IPS DF 4.7 (cell line): Measurements from ENCODE around the gene L3MBTL3.

Source experiments
- DNase-seq: peaks from one replicate; pipeline ENCODE4 v3.0.0-alpha.2; 2013; ENCODE audit warnings: low spot score; ENCODE audit errors: extremely low read depth

The L3MBTL3 gene

GRCh38 chr6:130026859-130027258, 8.5 kb downstream of the L3MBTL3 start:
- no peak for DNase-seq

- no peak for DNase-seq
These were observed 9.6 kb downstream of the L3MBTL3 start for GRCh38 chr6:130027948-130028347.

- no peak for DNase-seq
These were observed 10.8 kb downstream of the L3MBTL3 start for GRCh38 chr6:130029163-130029562.

- DNase-seq, result no peak
These were observed 14.5 kb downstream of the L3MBTL3 start for GRCh38 chr6:130032758-130033340.

GRCh38 chr6:130033949-130034348, 15.6 kb downstream of the L3MBTL3 start:
- DNase-seq, result no peak

- DNase-seq, result no peak
These were observed 16.2 kb downstream of the L3MBTL3 start for GRCh38 chr6:130034378-130035146.

- no peak for DNase-seq
These were observed 16.8 kb downstream of the L3MBTL3 start for GRCh38 chr6:130035211-130035610.

GRCh38 chr6:130037207-130037811, 18.9 kb downstream of the L3MBTL3 start:
- DNase-seq, result no peak

GRCh38 chr6:130041594-130041993, 23.2 kb downstream of the L3MBTL3 start:
- no peak for DNase-seq

- no peak for DNase-seq
These were observed 25.0 kb downstream of the L3MBTL3 start for GRCh38 chr6:130043344-130043743.

- no peak for DNase-seq
These were observed 27.2 kb downstream of the L3MBTL3 start for GRCh38 chr6:130045622-130046021.

- DNase-seq, result no peak
These were observed 28.3 kb downstream of the L3MBTL3 start for GRCh38 chr6:130046671-130047070.

GRCh38 chr6:130047088-130047995, 29.0 kb downstream of the L3MBTL3 start:
- DNase-seq, result no peak

- no peak for DNase-seq
These were observed 31.8 kb downstream of the L3MBTL3 start for GRCh38 chr6:130050230-130050629.

GRCh38 chr6:130054725-130055124, 36.3 kb downstream of the L3MBTL3 start:
- no peak for DNase-seq

- DNase-seq, result no peak
These were observed 36.9 kb downstream of the L3MBTL3 start for GRCh38 chr6:130055271-130055670.

- DNase-seq, result no peak
These were observed 39.1 kb downstream of the L3MBTL3 start for GRCh38 chr6:130057495-130057894.

- no peak for DNase-seq
These were observed 45.4 kb downstream of the L3MBTL3 start for GRCh38 chr6:130063806-130064205.

- no peak for DNase-seq
These were observed 47.3 kb downstream of the L3MBTL3 start for GRCh38 chr6:130065609-130066156.

- no peak for DNase-seq
These were observed 51.1 kb downstream of the L3MBTL3 start for GRCh38 chr6:130069485-130069884.

GRCh38 chr6:130070326-130070725, 51.9 kb downstream of the L3MBTL3 start:
- DNase-seq, result no peak
